ENCODE data around the gene PPP1R9B. TPM values are rescaled to one million over a fixed set of nuclear protein-coding genes. Genes with fewer than 3 reads are reported as not detected.

The PPP1R9B gene
- total RNA-seq, 3 donors from 2014 or later, result 21.8 to 24.9 (median 22.7) TPM

DNA sequence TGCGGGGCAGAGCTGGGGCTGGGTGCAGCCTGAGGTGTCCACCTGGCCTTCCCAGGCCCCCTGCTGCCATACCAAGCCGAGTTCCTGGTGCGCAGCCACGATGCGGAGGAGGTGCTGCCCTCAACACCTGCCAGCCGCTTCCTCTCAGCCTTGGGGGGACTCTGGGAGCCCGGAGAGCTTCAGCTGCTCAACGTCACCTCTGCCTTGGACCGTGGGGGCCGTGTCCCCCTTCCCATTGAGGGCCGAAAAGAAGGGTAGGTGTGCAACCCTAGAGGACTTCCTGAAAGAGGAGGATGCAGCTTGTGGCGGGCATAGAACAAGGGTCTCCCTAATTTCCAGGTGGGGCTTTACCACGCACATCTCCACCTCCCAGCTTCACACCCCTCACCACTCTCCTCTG, 17.8 kb upstream of the PPP1R9B start:
- H3K27ac ChIP-seq, result no peak overlapping the region
- intact Hi-C loops (cut with DNase I; ENCODE audit: low total_unique reads), result no loop called here

GRCh38 chr17:50167371-50167770, 16.9 kb upstream of the PPP1R9B start:
- Histone ChIP-seq H3K4me3 (no peak overlapping the region), H3K36me3 (no peaks in the 10 kb centered on the region), H3K27ac (no peak overlapping the region), H3K27me3 (no peaks in the 10 kb centered on the region), H3K4me1 (no peaks in the 10 kb centered on the region), H3K9me3 (no peaks in the 10 kb centered on the region)
- no peak for TF ChIP-seq CTCF (IDR thresholded peaks at IDR 0.05)
- no peak for TF ChIP-seq POLR2A (IDR thresholded peaks at IDR 0.05)
- no peak for TF ChIP-seq POLR2AphosphoS5 (IDR thresholded peaks at IDR 0.05)
- no peak for DNase-seq (ENCODE audit: low spot score in 2 of 2)
- intact Hi-C loops (cut with DNase I; ENCODE audit: low total_unique reads), result no loop called here

More for the DNA sequence above, 17.8 kb upstream of the PPP1R9B start:
- no peaks in the 10 kb centered on the region for H3K4me1 ChIP-seq
- H3K4me3 ChIP-seq, result no peak overlapping the region
- H3K36me3 ChIP-seq, result no peaks in the 10 kb centered on the region
- H3K27me3 ChIP-seq, result no peaks in the 10 kb centered on the region
- no peak for DNase-seq (ENCODE audit: low spot score in 2 of 2)
- H3K9me3 ChIP-seq, result no peaks in the 10 kb centered on the region
- TF ChIP-seq POLR2AphosphoS5 (IDR thresholded peaks at IDR 0.05) (no peak), POLR2A (IDR thresholded peaks at IDR 0.05) (no peak), CTCF (IDR thresholded peaks at IDR 0.05) (no peak)

GRCh38 chr17:50166518-50167181, 16.2 kb upstream of the PPP1R9B start:
- no peak for DNase-seq (ENCODE audit: low spot score in 2 of 2)
- Histone ChIP-seq H3K4me3 (peak overlapping the region in 1 of 3 donors; percentile 20), H3K36me3 (no peaks in the 10 kb centered on the region), H3K4me1 (no peaks in the 10 kb centered on the region), H3K27ac (no peak overlapping the region), H3K9me3 (no peaks in the 10 kb centered on the region), H3K27me3 (no peaks in the 10 kb centered on the region)
- no peak for TF ChIP-seq POLR2AphosphoS5 (IDR thresholded peaks at IDR 0.05)
- no peak for TF ChIP-seq CTCF (IDR thresholded peaks at IDR 0.05)
- intact Hi-C loops (cut with DNase I; ENCODE audit: low total_unique reads), result no loop called here

GRCh38 chr17:50165867-50166517, 15.5 kb upstream of the PPP1R9B start, which contains the start of gene SGCA:
SGCA (plus strand) TSS chr17:50166005; CDS start chr17:50166041, 36 bp downstream.
- H3K9me3 ChIP-seq, result no peaks in the 10 kb centered on the region
- DNase-seq (ENCODE audit: low spot score in 2 of 2), result no peak
- no peak for TF ChIP-seq CTCF (IDR thresholded peaks at IDR 0.05)
- no peak for TF ChIP-seq POLR2AphosphoS5 (IDR thresholded peaks at IDR 0.05)
- TF ChIP-seq POLR2A (IDR thresholded peaks at IDR 0.05), result no peak
- H3K36me3 ChIP-seq, result no peaks in the 10 kb centered on the region
- H3K4me3 ChIP-seq, result peak within 1 kb of the TSS in 1 of 3 donors; percentile 20
- H3K27ac ChIP-seq, result peak within 1 kb of the TSS; percentile 0 to 29
- intact Hi-C loops (cut with DNase I; ENCODE audit: low total_unique reads), result no loop called here
- H3K4me1 ChIP-seq, result peaks cover 0 to 3% of the 10 kb centered on the region in 2 donors
- no peaks in the 10 kb centered on the region for H3K27me3 ChIP-seq

- TF ChIP-seq POLR2AphosphoS5 (IDR thresholded peaks at IDR 0.05), result no peak
- TF ChIP-seq POLR2A (IDR thresholded peaks at IDR 0.05), result no peak
- no peak for TF ChIP-seq CTCF (IDR thresholded peaks at IDR 0.05)
- intact Hi-C loops (cut with DNase I; ENCODE audit: low total_unique reads), result no loop called here
- no peaks in the 10 kb centered on the region for H3K36me3 ChIP-seq
- H3K4me1 ChIP-seq, result peaks cover 0 to 7% of the 10 kb centered on the region in 2 donors
- H3K4me3 ChIP-seq, result no peak overlapping the region
- no peak overlapping the region for H3K27ac ChIP-seq
- DNase-seq (ENCODE audit: low spot score in 2 of 2), result no peak
- H3K27me3 ChIP-seq, result no peaks in the 10 kb centered on the region
- H3K9me3 ChIP-seq, result no peaks in the 10 kb centered on the region
Measured at GRCh38 chr17:50165466-50165865, 15.0 kb upstream of the PPP1R9B start.

Measured in breast epithelium (tissue), 4 donors.